GM19025 (cell line): ENCODE data around the gene GLDC.
"Not testable (repeated sequence)": the region's sequence is repeated elsewhere in the genome, so short reads cannot be mapped to it uniquely, and the experiment has no call there.

Experiments
- ATAC-seq: cut with Tn5 transposase; IDR thresholded peaks from one replicate; pipeline ENCODE4 v1.9.1; 2021; ENCODE audit warnings: mild to moderate bottlenecking, low read depth, moderate library complexity; ENCODE audit not compliant: unreplicated experiment

The GLDC gene

DNA sequence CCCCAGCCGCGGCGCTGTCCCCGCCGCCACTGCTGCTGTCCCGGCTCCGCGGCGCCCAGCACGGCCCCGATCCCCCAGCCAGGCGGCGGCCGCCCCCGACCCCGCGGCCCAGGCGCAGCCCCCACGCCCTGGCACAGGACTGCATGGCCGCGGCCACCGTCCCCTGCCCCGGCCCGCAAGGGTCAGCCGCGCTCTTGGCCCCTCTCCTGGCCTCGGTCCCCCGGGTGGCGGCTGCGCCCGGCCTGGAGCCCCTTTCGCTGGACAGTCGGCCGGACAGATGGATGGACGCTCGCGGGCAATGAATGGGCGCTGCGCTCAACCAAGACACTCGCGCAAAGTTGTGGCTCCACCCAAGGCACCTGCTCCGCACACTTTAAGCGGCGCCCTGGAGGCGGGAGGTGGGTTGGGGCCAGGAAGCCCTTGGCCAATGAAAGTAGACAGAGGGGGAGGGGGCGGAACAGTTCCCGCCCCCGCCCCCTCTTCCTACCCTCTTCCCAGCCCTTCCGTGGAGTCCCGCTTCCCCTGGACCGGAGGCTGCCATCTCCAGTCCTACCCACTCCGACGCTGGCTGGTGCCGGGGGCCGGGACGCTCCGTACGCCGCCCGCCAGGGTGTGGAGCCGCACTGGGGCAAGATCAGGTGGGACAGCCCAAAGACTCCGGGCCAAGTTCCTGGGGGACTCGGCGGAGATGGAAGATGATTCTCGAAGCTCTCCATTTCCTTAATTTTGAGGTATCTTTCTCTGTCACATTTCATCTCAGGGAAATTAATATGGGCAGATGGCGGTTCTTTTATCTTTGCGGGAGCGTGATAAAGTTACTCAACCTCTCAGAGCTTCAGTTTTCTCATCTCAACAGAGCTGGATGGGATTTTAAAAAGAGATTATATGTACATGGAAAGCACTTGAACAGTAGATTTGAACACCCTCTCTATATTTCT is at the start of gene GLDC:
TSS of gene GLDC (minus strand) at position 375 of the 938 bp plus-strand sequence. CDS start at position 145, 230 bp downstream.
- peak; percentile 93 for ATAC-seq

DNA sequence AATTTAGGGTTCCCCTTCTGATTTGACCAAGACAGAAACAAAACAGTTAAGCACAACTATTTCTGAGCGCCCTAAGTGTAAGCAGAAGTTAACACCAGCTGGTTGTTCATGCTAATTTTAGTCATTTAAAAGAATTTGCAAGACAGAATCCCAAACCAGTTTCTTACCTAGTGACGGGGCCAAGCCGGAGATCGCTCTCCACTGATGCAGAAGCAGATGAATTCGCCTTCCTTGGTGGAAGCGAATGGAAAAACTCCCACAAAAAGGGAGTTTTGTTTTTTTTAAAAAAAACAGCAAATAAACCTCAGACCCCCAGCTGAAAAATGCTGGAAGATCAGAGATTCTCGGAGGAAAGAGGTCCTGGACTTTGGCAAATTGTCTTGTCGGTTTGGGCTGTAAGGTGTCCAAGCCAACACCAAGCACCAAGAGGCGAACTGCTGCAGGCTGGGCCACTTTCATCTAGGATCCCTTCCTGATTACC is 47.4 kb upstream of the GLDC start:
- ATAC-seq: no peak

DNA sequence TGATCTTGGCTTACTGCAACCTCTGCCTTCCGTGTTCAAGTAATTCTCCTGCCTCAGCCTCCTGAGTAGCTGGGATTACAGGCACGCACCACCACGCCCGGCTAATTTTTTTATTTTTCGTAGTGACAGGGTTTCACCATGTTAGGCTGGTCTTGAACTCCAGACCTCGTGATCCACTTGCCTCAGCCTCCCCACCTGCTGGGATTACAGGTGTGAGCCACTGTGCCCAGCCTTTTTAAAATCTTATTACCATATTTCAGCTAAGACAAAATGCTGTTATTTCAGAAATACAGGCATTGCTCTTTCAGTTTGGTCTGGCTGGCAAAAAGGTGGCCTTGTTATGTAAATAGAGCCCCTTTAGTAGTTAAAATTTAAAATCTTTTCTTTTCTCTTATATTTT is 46.9 kb upstream of the GLDC start:
- no peak for ATAC-seq

DNA sequence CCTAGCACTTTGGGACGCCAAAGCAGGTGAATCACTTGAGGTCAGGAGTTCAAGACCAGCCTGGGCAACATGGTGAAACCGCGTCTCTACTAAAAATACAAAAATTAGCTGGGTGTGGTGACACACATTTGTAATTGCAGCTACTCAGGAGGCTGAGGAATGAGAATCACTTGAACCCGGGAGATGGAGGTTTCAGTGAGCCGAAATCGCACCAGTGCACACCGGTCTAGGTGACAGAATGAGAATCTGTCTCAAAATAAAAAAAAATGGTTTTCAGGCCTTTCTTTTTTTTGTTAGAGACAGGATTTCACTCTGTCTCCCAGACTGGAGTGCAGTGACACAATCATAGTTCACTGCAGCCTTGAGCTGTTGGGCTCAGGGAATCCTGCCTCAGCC is 45.1 kb upstream of the GLDC start:
- not testable (repeated sequence) for ATAC-seq

DNA sequence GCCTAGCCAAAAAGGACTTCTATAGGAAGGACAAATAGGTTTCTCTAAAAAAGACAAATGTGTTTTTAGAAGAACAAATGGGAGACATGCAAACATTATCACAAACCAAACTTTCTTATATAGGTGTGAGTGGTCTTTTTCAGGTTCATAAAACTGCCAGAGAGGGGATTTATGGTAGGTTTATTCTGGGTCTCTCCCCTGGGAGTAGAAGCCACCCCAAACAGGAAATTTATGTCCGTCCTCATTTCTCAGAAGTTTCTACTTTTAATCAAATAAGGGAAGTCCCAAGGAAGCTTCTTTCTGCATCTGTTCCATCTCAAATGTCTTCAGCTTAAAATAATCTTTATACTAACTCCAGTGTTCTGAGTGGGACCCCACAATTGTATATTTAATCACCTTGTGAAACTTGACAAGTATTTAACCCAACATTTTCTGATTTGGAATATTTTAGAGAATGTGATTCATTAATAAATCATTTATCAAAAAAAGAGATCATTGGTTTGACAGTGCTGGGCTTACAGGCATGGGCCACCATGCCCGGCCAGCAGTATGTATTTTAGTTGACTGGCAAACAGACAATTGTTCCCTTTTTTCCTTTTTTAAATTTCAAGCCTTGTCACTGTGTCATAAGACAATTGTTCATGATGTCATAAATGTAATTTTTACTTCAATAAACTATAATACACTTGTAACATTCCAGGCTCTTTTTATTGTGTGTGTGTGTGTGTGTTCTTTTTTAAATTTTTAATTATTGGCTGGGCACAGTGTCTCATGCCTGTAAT is 44.6 kb upstream of the GLDC start:
- peak; percentile 38 for ATAC-seq

DNA sequence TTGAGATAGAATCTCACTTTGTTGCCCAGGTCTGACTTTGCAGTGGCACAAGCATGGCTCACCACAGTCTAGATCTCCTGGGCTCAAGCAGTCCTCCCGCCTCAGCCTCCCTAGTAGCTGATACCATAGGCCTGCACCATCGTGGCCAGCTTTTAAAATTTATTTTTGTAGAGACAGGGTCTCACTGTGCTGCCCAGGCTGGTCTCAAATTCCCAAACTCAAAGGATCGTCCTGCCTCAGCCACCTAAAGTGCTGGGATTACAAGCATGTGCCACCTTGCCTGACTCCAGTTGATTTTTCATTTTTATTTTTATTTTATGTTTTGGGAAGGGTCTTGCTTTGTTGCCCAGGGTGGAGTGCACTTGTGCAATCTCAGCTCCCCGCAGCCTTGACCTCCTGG is 41.7 kb upstream of the GLDC start:
- no peak for ATAC-seq

DNA sequence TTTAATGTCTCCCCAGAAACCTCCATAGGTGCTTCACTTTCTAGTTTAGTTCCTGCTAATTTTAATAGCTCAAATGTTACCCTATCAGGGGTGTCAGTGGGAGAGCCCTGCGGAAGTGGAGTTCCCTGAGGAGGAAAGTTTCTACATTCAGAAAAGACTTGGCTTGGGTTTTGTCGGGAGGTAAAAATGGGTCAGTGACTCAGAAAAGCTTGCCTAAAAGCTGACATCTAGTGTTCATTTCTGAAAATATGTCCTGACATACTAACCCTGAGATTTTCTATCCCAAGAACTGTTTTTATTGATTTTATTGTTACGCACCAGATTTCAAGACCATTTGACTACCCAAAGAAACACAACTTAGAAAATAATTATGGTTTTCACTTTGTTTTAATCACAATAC is 40.9 kb upstream of the GLDC start:
- no peak for ATAC-seq

DNA sequence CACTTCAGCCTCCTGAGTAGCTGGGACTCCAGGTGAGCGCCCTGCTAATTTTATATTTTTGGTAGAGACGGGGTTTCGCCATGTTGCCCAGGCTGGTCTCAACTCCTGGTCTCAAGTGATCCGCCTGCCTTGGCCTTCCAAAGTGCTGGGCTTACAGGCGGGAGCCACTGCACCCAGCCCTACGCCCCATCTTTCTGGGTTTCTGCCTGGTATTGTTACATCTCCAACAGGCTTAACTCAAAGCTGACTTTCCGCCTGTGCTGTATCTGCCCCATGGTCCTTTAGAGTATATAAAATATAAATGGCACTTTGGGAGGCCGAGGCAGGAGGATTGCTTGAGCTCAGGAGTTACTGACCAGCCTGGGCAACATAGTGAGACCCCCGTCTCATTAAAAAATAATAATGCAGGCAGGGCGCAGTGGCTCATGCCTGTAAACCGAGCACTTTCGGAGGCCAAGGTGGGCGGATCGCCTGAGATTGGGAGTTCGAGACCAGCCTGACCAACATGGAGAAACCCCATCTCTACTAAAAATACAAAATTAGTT is 36.5 kb upstream of the GLDC start:
- no peak for ATAC-seq

DNA sequence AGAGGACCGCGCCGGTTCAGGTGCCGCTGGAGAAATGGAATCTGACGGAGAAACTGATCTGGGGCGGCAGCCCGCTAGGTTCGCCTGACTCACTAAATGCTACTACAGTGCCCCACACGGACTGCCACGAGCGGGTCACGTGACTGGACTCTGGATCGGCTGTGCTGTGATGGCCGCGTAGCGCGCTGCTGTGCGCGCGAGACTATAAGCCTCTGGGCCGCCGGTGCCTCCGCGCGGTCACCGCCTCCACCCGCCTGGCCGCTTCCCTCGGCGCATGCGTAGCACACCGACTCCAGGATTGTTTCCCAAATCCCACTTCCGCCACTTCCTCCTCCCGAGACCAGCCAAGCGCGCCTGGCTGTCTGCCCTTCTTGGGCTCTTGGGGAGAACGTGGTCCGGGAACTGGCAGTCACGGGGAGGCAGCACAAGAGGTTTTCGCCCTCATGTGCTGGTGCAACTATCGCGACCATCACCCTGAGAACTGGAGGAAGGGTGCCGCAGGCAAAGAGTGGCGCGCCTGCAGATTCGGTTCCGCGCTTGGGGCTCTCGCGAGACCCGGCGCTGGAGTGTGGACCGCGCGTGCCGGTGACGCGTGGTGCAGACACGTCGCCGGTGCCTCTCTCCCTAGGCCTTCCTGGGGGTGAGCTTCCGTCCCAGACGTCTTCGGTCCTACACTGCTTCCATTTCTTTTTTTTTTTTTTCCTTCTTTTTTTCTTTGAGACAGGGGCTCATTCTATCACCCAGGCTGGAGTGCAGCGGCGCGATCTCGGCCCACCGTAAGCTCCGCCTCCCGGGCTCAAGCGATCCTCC is 35.8 kb upstream of the GLDC start:
- ATAC-seq: peak; percentile 62

DNA sequence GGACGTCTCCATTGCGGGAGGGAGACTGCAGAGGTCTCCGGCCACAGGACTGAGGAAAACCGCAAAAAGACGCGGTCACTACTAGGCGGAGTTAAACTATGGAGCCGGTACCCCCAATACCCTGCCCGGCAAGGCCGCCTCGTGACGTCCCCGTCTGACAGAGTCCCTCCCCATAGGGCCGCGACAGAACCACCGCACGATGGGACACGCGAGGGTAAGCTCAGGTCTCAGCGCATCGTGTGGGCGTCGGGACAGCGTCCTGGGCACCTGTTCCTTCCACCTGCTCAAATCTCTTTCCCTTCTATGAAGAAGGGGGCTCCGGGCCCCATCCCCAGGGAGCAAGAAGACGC is 35.2 kb upstream of the GLDC start:
- peak; percentile 14 for ATAC-seq

DNA sequence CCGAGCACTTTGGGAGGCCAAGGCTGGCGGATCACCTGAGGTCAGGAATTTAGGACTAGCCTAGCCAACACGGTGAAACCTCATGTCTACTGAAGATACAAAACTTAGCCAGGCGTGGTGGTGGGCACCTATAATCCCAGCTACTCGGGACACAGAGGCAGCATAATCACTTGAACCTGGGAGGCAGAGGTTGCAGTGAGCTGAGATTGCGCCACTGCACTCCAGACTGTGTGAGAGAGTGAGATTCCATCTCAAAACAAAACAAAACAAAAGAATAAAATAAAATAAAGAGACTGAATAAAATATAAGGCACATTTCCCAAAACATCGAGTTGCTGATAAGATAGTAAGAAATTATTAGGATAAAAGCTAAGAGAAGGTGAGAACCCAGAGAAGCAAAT is 32.3 kb upstream of the GLDC start:
- ATAC-seq: no peak

DNA sequence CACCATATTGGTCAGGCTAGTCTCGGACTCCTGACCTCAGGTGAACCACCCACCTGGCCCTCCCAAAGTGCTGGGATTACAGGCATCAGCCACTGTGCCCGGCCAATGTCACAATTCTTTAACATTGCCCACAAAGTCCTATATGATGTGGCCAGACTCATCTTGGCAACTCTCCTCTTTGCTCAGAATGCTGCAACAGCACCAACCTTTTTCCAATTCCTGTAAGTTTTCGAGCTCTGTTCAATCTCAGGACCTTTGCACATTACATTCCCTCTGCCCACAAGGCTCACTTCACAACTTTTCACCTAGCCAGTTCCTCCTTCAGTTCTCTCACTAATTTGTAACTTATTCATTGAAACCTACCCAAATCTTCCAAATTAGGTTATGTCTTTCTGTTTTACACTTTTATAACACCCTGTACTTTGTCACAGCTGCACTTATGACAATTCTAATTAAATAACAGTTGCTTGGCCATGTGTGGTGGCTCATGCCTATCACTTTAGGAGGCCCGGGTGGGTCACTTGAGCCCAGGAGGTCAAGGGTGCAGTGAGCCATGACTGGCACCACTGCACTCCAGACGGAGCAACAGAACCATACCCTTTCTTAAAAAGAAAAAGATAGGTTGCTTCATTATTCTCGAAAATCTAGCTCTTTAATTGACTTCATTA is 30.9 kb upstream of the GLDC start:
- ATAC-seq: no peak

DNA sequence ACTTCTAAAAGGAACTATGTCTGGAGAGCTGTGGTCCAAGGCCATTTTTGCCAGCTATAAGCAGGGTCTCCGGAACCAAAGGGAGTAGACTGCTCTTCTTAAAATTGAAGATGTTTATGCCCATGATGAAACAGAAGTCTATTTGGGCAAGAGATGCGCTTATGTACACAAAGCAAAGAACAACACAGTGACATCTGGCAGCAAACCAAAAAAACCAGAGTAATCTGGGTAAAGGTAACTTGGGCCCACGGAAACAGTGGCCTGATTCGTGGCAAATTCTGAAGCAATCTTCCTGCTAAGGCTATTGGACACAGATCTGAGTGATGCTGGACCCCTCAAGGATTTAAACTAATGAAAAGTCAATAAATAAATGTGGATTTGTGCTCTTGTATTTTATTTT is 29.7 kb upstream of the GLDC start:
- no peak for ATAC-seq

DNA sequence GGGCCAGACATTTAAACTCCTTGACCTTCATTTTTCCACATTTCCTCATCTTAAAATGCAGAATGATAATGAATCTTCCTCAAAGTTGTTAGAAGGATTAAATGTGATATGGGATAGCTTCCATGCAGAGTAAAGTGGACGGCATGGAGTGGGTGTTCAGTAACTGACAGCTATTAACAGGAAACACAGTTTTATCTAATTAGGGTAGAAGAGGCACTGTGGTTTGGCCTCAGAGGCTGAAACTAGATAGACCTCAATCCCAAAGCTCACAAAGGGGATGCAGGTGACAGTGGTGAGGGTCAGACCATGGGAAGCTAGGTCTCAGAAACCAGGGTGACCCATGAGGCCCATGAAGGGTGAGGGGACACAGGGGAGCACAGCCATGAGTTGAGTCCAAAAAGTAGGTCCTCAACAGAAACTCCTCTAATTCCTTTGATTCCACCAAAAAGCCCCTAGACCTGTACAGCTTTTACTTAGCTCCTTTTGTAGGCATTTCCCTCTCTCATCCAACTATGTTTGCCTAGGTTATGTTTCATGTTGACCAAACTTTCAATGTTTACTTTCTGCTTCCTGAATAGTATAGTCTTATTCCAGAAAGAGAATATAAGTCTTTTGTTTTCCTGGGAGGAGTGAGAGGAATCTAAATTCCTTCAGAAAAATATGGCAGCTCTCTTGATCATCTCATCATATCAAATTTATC is 27.9 kb upstream of the GLDC start:
- ATAC-seq: no peak

DNA sequence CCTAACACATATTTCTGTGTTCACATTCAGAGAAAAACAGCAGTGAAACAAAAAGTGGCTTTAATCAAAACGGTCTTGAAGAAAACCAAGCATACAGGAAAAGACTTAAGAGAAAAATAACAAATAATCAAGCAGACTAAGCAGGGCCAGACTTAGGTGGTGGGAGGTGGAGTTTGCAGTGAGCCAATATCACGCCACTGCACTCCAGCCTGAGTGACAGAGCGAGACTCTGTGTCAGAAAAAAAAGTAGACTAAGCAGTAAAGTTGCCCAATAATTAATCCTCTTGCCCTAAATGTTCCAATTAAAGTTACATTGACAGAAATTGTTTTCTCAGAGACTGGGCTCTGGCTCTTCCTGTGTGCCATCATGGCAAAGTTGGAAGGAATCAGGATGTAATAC is 26.6 kb upstream of the GLDC start:
- ATAC-seq: no peak

DNA sequence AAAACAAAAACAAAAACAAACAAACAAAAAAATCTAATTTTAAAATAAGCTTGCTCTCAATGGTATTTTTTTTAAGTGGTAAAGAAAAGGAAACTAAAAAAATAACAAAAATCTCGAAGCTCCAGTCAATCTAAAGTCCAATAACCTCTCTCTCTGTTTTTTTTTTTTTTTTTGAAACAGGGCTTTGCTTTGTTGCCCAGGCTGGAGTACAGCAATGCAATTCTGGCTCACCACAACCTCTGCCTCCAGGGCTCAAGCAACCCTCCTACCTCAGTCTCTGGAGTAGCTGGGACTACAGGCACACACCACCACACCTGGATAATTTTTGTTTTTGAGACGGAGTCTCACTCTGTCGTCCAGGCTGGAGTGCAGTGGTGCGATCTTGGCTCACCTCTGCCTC is 25.9 kb upstream of the GLDC start:
- no peak for ATAC-seq

DNA sequence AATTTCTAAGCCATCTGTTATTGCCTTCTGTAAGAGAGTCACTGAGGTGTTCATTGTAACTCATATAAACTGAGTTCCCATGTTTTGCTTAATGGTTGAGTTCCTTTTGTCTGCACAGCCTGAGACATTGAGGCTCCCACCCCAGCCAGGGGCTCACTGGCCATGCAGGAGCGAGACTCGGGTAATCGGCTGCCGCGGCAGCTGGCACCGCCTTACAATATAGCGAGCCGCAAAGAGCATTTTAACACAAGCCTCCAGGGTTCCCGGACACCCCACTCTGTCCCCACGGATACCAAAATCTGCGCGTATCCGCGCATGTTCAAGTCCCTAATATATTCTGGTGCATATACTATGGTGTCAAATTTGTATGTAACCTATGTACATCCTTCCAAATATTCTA is 24.4 kb upstream of the GLDC start:
- no peak for ATAC-seq

DNA sequence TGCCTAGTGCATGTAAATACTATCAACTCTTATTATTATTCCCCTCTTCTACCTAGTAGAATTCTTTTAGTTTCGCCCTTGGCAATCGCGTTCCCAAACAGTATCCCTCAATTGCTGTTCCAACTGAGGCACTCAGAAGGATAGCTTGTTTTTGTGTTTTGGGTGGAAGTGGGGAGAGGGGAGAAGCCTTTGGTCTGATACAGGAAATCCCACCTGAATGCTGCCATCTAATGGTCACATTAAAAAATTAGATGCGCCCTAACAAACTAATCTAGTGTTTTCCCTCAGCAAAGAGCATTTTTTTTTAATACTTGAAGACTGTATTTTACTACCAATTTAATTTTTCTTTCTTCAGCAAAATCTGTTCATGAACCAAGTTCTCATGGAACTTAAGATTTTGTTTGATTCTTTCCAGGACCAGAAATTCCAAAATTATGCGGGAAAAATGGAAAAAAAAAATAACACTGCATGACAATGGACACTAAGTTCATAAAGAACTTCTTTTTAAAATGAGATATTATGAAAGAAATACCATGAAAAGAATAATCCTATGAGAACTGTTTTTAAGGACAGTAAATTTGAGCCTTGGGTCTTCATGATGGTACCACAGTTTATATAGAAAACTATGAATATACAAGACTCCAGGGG is 22.2 kb upstream of the GLDC start:
- no peak for ATAC-seq

DNA sequence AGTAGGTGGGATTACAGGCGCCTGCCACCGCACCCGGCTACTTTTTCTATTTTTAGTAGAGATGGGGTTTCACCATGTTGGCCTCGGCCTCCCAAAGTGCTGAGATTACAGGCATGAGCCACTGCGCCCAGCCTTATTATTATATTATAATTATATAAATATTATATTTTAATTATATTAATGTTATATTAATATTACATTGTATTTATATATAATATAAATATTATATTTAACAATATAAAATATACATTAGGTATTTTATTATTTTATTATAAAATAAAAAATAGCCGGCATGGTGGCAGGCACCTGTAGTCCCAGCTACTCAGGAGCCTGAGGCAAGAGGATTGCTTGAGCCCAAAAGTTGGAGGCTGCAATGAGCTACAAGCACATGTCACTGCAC is 21.6 kb upstream of the GLDC start:
- no peak for ATAC-seq
